Gastroesophageal sphincter (tissue), 4 donors: ENCODE data around the gene ABTB2. TPM values are rescaled to one million over a fixed set of nuclear protein-coding genes. Genes with fewer than 3 reads are reported as not detected.

Experiments
- ATAC-seq: fragments of 150-250 bp; one replicate; pipeline ENCODE4 v1.9.1; 2016; ENCODE audit warnings: mild to moderate bottlenecking, moderate library complexity
- H3K27ac ChIP-seq, 4 donors: fragments of 200-600 bp; sonication (generic) in 3 of 4; 1 replicate in 3 of 4; 2 replicates in 1 of 4; pipeline ENCODE4 v1.5.1; 2016 to 2019
- H3K27me3 ChIP-seq: fragments of 200-600 bp; sonication (generic); one replicate; pipeline ENCODE4 v1.5.1; 2019
- H3K36me3 ChIP-seq, 2 donors: fragments of 200-600 bp; sonication (generic); one replicate each; pipeline ENCODE4 v1.5.1; 2019; ENCODE audit warnings: control low read depth in 1 of 2
- H3K4me1 ChIP-seq, 3 donors: fragments of 200-600 bp; sonication (generic); 1 replicate in 2 of 3; 2 replicates in 1 of 3; pipeline ENCODE4 v1.5.1; 2016 to 2019; ENCODE audit warnings: control low read depth in 2 of 3
- H3K4me3 ChIP-seq, 2 donors: fragments of 200-600 bp; sonication (generic); one replicate each; pipeline ENCODE4 v1.5.1; 2019; ENCODE audit warnings: mild to moderate bottlenecking in 1 of 2, moderate library complexity in 1 of 2
- H3K9me3 ChIP-seq, 3 donors: fragments of 200-600 bp; sonication (generic); one replicate each; pipeline ENCODE4 v1.5.1; 2017 to 2019; ENCODE audit warnings: control low read depth in 2 of 3
- EP300 ChIP-seq: sonication (generic); formaldehyde crosslinking; IDR thresholded peaks from one replicate; pipeline ENCODE4 v1.6.1; 2017; ENCODE audit warnings: antibody characterized with exemption, mild to moderate bottlenecking
- POLR2A ChIP-seq, 2 donors: fragments of 450-650 bp; IDR thresholded peaks; one replicate each; pipeline ENCODE4 v1.6.1; 2017; ENCODE audit warnings: antibody characterized with exemption in 2 of 2, mild to moderate bottlenecking in 2 of 2, moderate library complexity in 1 of 2
- POLR2AphosphoS5 ChIP-seq: sonication (generic); formaldehyde crosslinking; IDR thresholded peaks from one replicate; pipeline ENCODE4 v1.6.1; 2017; ENCODE audit warnings: antibody characterized with exemption
- WGBS, 2 donors: methylation state at CpG; one replicate each; pipeline ENCODE4 v1.1.5; 2018; ENCODE audit warnings: low coverage in 1 of 2; 5-methylcytosine and 5-hydroxymethylcytosine counted together
- total RNA-seq, 4 donors: library from RNA; depleted of rRNA; stranded (reverse); fragments of >200 nt; gene quantifications; one replicate each; pipeline ENCODE4 v1.1.0, GENCODE V29; 2016
- TF ChIP-seq, protein P1 (sequence below), 4 experiments: fragments of 200-600 bp in 2 of 4; fragments of 450-650 bp in 2 of 4; sonication (generic) in 1 of 4; IDR thresholded peaks; one replicate each; pipeline ENCODE4 v1.5.1; 2017 to 2019; ENCODE audit warnings: antibody characterized with exemption in 4 of 4, mild to moderate bottlenecking in 2 of 4, moderate library complexity in 2 of 4

The ABTB2 gene
- total RNA-seq, 4 donors from 2014 or later = 4.1 to 11.0 (median 7.5) TPM

GRCh38 chr11:34135439-34135838 lies 222.4 kb downstream of the ABTB2 start:
- Histone ChIP-seq H3K9me3 (no peaks in the 10 kb centered on the region), H3K4me3 (no peak overlapping the region), H3K4me1 (no peaks in the 10 kb centered on the region), H3K27ac (no peak overlapping the region), H3K36me3 (peaks cover 2 to 100% of the 10 kb centered on the region in 2 donors), H3K27me3 (no peaks in the 10 kb centered on the region)
- WGBS, 2 donors = 100% methylated on average over 1 of the region's 3 CpGs; no CpG with 5 or more reads in 1 of the 2 donors
- ATAC-seq = no peak
- TF ChIP-seq EP300 = no peak
- TF ChIP-seq POLR2A (IDR thresholded peaks at IDR 0.05) = no peak
- TF ChIP-seq, protein P1, sequence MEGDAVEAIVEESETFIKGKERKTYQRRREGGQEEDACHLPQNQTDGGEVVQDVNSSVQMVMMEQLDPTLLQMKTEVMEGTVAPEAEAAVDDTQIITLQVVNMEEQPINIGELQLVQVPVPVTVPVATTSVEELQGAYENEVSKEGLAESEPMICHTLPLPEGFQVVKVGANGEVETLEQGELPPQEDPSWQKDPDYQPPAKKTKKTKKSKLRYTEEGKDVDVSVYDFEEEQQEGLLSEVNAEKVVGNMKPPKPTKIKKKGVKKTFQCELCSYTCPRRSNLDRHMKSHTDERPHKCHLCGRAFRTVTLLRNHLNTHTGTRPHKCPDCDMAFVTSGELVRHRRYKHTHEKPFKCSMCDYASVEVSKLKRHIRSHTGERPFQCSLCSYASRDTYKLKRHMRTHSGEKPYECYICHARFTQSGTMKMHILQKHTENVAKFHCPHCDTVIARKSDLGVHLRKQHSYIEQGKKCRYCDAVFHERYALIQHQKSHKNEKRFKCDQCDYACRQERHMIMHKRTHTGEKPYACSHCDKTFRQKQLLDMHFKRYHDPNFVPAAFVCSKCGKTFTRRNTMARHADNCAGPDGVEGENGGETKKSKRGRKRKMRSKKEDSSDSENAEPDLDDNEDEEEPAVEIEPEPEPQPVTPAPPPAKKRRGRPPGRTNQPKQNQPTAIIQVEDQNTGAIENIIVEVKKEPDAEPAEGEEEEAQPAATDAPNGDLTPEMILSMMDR (IDR thresholded peaks at IDR 0.05) = no peak

DNA sequence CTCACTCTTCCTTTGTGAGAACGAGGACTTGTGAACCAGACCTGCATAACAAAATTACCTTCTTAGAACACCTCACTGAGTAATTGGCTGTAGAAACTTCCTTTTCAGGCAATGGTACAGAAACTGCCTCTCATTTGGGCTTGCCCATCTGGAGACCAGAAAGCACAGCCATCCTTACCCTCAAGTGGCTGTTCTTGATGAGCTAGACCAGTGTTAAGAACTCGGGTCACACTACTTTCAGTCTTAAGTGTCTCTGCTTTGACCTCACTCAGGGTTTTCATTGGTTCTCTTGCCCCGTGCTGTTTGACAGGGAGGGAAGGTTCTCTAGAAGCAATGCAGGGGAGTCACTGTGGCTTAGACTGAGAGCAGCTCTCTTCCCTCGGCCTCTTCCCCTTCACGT lies 223.0 kb downstream of the ABTB2 start:
- WGBS, 2 donors = 83 to 87% methylated on average over 4 of the region's 5 CpGs
- TF ChIP-seq EP300 = no peak
- TF ChIP-seq POLR2A (IDR thresholded peaks at IDR 0.05) = no peak
- no peak for TF ChIP-seq POLR2AphosphoS5
- TF ChIP-seq, protein P1 (IDR thresholded peaks at IDR 0.05) = no peak
- Histone ChIP-seq H3K36me3 (peaks cover 2 to 100% of the 10 kb centered on the region in 2 donors), H3K27me3 (no peaks in the 10 kb centered on the region), H3K9me3 (no peaks in the 10 kb centered on the region), H3K4me3 (no peak overlapping the region), H3K4me1 (no peaks in the 10 kb centered on the region), H3K27ac (no peak overlapping the region)
- ATAC-seq = no peak

DNA sequence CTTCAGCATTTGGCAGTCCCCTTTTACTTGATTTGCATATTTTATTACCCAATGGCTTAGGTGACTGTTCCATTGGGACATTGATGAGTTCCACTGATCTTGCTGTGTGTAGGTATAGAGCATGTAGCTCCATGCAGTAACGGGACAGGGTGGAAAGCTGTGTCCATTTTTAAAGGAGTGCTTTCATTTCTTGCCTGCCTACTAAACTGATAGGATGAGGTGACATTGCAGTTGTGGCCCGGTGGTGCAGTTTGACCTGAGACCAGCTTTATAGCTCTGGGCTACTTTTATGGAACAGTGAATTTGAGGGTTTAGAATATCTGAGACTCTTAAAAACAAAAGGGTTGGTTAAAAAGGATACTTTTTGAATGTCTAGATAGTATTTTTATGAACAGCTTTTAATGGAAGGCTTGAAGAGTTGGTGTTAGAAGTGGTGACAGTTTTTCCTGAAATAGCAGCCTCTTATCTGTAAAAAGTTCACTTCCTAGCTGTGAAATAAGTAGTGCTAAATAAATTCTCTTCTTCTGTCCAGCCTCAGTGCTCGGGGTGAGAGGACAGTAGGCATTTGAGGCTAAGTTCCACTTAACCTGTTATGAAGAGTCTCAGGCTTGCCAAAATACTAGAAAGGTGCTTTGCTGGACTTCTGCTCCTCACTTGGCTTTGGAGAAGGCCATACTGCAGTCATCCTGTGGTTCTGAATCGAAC lies 225.4 kb downstream of the ABTB2 start:
- H3K27me3 ChIP-seq = no peaks in the 10 kb centered on the region
- no peak overlapping the region for H3K4me3 ChIP-seq
- no peak for ATAC-seq
- no peaks in the 10 kb centered on the region for H3K9me3 ChIP-seq
- H3K4me1 ChIP-seq = no peaks in the 10 kb centered on the region
- WGBS, 2 donors = 90 to 100% methylated on average over 2 to 4 of the region's 4 CpGs
- no peak for TF ChIP-seq EP300
- TF ChIP-seq POLR2A (IDR thresholded peaks at IDR 0.05) = no peak
- TF ChIP-seq, protein P1 (IDR thresholded peaks at IDR 0.05) = no peak
- no peak for TF ChIP-seq POLR2AphosphoS5
- peaks cover 6 to 100% of the 10 kb centered on the region in 2 donors for H3K36me3 ChIP-seq
- no peak overlapping the region for H3K27ac ChIP-seq

- Histone ChIP-seq H3K36me3 (peaks cover 11 to 100% of the 10 kb centered on the region in 2 donors), H3K4me1 (no peaks in the 10 kb centered on the region), H3K9me3 (no peaks in the 10 kb centered on the region), H3K27me3 (no peaks in the 10 kb centered on the region), H3K27ac (no peak overlapping the region), H3K4me3 (no peak overlapping the region)
- TF ChIP-seq, protein P1 (IDR thresholded peaks at IDR 0.05) = no peak
- TF ChIP-seq POLR2A (IDR thresholded peaks at IDR 0.05) (no peak), EP300 (no peak)
- no peak for ATAC-seq
- WGBS, 2 donors = 93 to 98% methylated on average over 3 of the region's 3 CpGs
These were observed 229.0 kb downstream of the ABTB2 start for GRCh38 chr11:34128824-34129223.
